ENCODE results near the gene PPP2R3C.

- TF ChIP-seq EZH2 (IDR thresholded peaks at IDR 0.05) = no peak
- TF ChIP-seq POLR2AphosphoS5 (IDR thresholded peaks at IDR 0.05; ENCODE audit: borderline replicate concordance, low read depth, low read length) = no peak
Observed at GRCh38 chr14:35107866-35108265, 13.9 kb downstream of the PPP2R3C start.

Data from SK-N-MC (cell line).